ENCODE measurements around the gene TAF15. TPM values are rescaled to one million over a fixed set of nuclear protein-coding genes. Genes with fewer than 3 reads are reported as not detected.

The TAF15 gene
- total RNA-seq, 1 experiment from 2014 or later: 32.4 TPM

- Histone ChIP-seq H3K36me3 (ENCODE audit: low read depth, low read length) (peaks cover 30% of the 10 kb centered on the region), H2AFZ (ENCODE audit: low read length) (no peak overlapping the region), H3K4me1 (ENCODE audit: insufficient read depth, low read length) (no peaks in the 10 kb centered on the region), H3K9ac (ENCODE audit: low read length) (no peak overlapping the region), H3F3A (ENCODE audit: low read length, unreplicated experiment) (no peaks in the 10 kb centered on the region), H3K4me3 (ENCODE audit: low read length) (no peak overlapping the region), H4K20me1 (ENCODE audit: low read length) (no peaks in the 10 kb centered on the region), H3K27ac (ENCODE audit: low read length) (no peak overlapping the region), H3K4me2 (ENCODE audit: low read length) (no peak overlapping the region), H3K9me2 (replicated peaks; ENCODE audit: low read length) (no peaks in the 10 kb centered on the region), H3K27me3 (ENCODE audit: low read length) (no peaks in the 10 kb centered on the region), H3K9me3 (ENCODE audit: low read length) (no peaks in the 10 kb centered on the region), H3K79me2 (ENCODE audit: low read length) (no peaks in the 10 kb centered on the region)
- ChIA-PET POLR2A (ENCODE audit: unreplicated experiment) (no interaction called here), CTCF (no interaction called here)
- intact Hi-C loops (cut with micrococcal nuclease): no loop called here
- DNase-seq: no peak
- no TSS peak for BruUV-seq (replicated peaks)
- ATAC-seq: no peak
- no peak for TF ChIP-seq EZH2phosphoT487 (IDR thresholded peaks at IDR 0.05; ENCODE audit: borderline replicate concordance, low read length)
- no peak for TF ChIP-seq CTCF (conservative IDR thresholded peaks at IDR 0.05; ENCODE audit: low read depth, low read length)
- no peak for TF ChIP-seq EZH2 (IDR thresholded peaks at IDR 0.05; ENCODE audit: low read length, unreplicated experiment)
These were observed 32.2 kb downstream of the TAF15 start for GRCh38 chr17:35841505-35841904.

- no peaks in the 10 kb centered on the region for H3K9me3 ChIP-seq (ENCODE audit: low read length)
- POLR2A ChIA-PET (ENCODE audit: unreplicated experiment): no interaction called here
- H3K9ac ChIP-seq (ENCODE audit: low read length): no peak overlapping the region
- no peaks in the 10 kb centered on the region for H4K20me1 ChIP-seq (ENCODE audit: low read length)
- no peak overlapping the region for H3K27ac ChIP-seq (ENCODE audit: low read length)
- H3K4me1 ChIP-seq (ENCODE audit: insufficient read depth, low read length): no peaks in the 10 kb centered on the region
- CTCF ChIA-PET: no interaction called here
- TF ChIP-seq EZH2phosphoT487 (IDR thresholded peaks at IDR 0.05; ENCODE audit: borderline replicate concordance, low read length): no peak
- TF ChIP-seq CTCF (conservative IDR thresholded peaks at IDR 0.05; ENCODE audit: low read depth, low read length): no peak
- no peak for TF ChIP-seq EZH2 (IDR thresholded peaks at IDR 0.05; ENCODE audit: low read length, unreplicated experiment)
- no peak for ATAC-seq
- H3K79me2 ChIP-seq (ENCODE audit: low read length): no peaks in the 10 kb centered on the region
- no peaks in the 10 kb centered on the region for H3K9me2 ChIP-seq (replicated peaks; ENCODE audit: low read length)
- no peaks in the 10 kb centered on the region for H3F3A ChIP-seq (ENCODE audit: low read length, unreplicated experiment)
- no peak overlapping the region for H3K4me2 ChIP-seq (ENCODE audit: low read length)
- peaks cover 31% of the 10 kb centered on the region for H3K36me3 ChIP-seq (ENCODE audit: low read depth, low read length)
- no TSS peak for BruUV-seq (replicated peaks)
- DNase-seq: no peak
- no peak overlapping the region for H3K4me3 ChIP-seq (ENCODE audit: low read length)
- intact Hi-C loops (cut with micrococcal nuclease): no loop called here
- H2AFZ ChIP-seq (ENCODE audit: low read length): no peak overlapping the region
- H3K27me3 ChIP-seq (ENCODE audit: low read length): no peaks in the 10 kb centered on the region
These were observed 33.0 kb downstream of the TAF15 start for GRCh38 chr17:35842239-35842638.

GRCh38 chr17:35843698-35844097 is 34.4 kb downstream of the TAF15 start:
- Histone ChIP-seq H4K20me1 (ENCODE audit: low read length) (no peaks in the 10 kb centered on the region), H3K4me1 (ENCODE audit: insufficient read depth, low read length) (no peaks in the 10 kb centered on the region), H3K79me2 (ENCODE audit: low read length) (no peaks in the 10 kb centered on the region), H3K27ac (ENCODE audit: low read length) (no peak overlapping the region), H3F3A (ENCODE audit: low read length, unreplicated experiment) (no peaks in the 10 kb centered on the region), H2AFZ (ENCODE audit: low read length) (no peak overlapping the region), H3K9ac (ENCODE audit: low read length) (no peak overlapping the region), H3K4me2 (ENCODE audit: low read length) (no peak overlapping the region), H3K27me3 (ENCODE audit: low read length) (no peaks in the 10 kb centered on the region), H3K9me3 (ENCODE audit: low read length) (no peaks in the 10 kb centered on the region), H3K4me3 (ENCODE audit: low read length) (no peak overlapping the region), H3K36me3 (ENCODE audit: low read depth, low read length) (peaks cover 35% of the 10 kb centered on the region), H3K9me2 (replicated peaks; ENCODE audit: low read length) (no peaks in the 10 kb centered on the region)
- ATAC-seq: no peak
- no peak for DNase-seq
- TF ChIP-seq EZH2phosphoT487 (IDR thresholded peaks at IDR 0.05; ENCODE audit: borderline replicate concordance, low read length) (no peak), EZH2 (IDR thresholded peaks at IDR 0.05; ENCODE audit: low read length, unreplicated experiment) (no peak), CTCF (conservative IDR thresholded peaks at IDR 0.05; ENCODE audit: low read depth, low read length) (no peak)
- POLR2A ChIA-PET (ENCODE audit: unreplicated experiment): no interaction called here
- CTCF ChIA-PET: no interaction called here
- intact Hi-C loops (cut with micrococcal nuclease): no loop called here
- no TSS peak for BruUV-seq (replicated peaks)
